Stimulated activated CD4-positive, alpha-beta T cell treated with anti-CD3 and anti-CD28 coated beads, Interleukin-4, amount 100 ng/mL, for 1 hour (primary cell): ENCODE data around the gene MYO9A.

ENCODE experiments used
- DNase-seq: peaks from one replicate; pipeline ENCODE4 v3.0.0-alpha.2; 2020

The MYO9A gene

DNA sequence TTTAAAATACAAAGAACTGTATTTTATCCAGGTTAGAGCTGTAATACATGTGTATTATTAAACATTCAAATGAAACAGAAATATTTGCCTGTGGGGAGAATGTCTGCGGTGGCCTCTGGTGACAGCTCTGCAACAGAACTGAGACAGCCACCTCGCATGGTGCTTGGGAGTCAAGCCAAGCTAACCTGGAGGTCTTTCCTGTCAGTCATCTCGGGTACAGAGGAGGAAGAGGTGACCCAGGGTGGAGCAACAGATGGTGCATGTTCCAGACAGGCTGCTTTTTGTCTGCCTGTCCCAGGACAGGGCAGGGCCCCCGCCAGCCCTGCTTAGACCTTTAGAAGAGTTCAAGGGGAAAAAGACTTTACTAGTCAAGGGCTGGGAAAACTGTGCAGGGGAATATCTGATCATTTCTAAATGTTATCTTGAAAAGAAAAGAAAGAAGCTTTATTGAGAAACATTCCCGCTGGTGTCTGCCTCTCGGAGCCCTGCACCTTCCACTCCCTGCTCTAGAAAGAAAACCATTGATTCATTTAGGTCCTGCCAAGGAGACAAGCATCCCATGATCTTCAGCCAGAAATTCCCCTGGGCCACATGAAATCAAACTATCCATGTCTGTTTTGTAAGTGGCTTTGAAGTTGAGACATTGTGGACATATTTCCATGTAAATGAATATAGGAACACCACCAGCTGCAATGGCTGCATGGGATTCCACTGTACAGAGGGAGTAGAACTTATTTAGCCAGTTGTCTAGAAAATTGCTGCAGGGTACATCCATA is 313.1 kb downstream of the MYO9A start:
- no peak for DNase-seq

DNA sequence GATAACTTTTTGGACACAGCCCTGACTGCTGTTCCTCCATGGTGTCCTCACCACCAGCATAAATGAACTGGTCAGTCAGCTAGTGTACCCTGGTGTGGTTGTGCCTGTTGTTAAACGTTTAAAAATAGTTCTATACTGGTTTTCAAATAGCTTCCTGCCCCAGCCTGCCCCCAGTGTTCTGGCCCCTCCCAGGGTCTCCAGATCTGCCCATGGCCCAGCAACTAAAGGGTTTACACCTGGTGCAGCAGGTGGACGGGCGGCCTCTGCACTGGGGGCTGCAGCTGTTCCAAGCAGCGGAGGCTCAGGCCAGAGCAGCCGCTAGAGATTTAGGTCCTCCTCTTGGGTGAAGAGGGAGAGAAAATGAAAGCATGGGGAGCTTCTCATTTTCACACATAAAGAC is 313.7 kb downstream of the MYO9A start:
- DNase-seq, result no peak

DNA sequence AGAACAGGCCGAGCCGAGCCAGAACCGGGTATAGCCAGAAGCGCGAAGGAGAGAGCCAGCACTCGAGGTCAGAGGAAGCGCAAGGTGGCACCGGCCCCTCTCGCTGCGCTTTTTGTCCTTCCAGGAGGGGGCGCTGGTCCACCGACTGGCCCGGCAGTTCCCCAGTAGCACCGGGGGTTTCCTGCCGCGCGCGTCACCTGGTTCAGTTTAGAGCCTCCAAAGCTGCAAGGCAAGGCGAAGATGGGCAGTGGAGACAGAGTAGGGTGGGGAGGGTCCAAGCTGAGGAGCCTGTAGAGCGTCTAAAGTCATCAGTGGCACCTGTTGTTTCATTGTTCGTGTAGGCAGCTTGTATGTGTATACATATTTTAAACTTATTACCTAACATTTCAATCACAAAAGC is 315.2 kb downstream of the MYO9A start:
- DNase-seq, result peak; percentile 20

DNA sequence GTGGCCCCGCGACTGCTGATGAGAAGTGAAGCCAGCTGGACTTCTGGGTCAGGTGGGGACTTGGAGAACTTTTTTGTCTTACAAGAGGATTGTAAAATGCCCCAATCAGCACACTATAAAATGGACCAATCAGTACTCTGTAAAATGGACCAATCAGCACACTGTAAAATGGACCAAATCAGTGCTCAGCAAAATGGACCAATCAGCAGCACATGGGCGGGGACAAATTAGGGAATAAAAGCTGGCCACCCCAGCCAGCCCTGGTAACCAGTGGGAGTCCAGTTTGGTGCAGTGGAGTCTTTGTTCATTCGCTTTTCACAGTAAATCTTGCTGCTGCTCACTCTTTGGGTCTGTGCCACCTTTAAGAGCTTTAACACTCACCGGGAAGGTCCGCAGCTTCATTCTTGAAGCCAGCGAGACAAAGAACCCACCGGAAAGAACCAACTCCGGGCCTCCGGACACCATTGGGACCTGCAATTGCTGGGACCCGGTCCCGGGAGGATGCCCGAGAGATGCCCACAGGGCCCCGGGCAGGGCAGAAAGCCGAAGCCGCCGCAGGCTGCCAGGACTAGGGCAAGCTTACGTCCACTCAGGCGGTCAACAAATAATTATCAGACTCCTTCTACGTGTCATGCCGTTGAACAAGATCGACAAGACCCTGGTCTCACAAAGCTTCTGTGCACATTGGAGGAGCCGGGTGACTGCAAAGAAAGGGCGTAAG is 315.9 kb downstream of the MYO9A start:
- DNase-seq, result no peak

DNA sequence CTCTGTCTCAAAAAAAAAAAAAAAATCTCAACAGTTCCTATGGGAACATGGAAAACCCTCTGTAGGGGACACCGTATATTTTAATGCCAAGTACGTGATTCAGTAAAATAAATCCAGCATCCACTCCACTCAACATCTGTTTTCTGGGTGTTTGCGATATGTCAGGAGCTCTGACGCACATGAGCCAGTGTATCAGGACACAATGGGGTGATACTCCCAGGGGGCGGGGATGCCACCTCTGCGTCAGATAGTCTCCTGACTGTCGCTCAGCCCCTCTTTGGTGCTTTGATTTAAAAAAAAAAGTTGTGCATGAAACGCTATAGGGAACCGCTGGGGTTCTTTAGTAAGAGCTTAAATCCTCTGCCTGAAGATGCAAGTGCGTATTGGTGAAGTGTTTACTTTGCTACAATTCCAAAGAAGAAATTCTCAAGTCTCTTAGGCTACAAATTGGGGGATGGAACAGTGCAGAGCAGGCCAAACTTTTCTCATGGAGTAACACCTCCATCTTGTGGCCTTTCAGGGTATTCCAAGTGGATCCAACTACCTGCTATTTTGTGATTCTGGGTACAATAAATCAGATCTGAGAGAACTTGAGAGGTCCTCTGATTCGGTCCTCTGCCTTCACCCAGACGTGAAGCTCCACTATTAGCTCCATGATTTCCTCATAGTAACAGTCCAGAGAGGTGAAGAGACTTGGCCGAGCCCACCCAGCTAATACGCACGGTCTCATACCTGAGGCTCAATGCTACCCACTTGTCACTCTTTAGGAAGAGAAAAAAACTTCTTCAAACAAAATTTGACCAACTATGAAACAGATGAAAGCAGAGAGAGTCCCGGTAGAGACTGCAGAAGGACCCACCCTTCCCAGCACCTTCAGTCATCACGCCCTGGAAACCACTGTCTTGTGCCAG is 316.9 kb downstream of the MYO9A start:
- DNase-seq, result no peak

DNA sequence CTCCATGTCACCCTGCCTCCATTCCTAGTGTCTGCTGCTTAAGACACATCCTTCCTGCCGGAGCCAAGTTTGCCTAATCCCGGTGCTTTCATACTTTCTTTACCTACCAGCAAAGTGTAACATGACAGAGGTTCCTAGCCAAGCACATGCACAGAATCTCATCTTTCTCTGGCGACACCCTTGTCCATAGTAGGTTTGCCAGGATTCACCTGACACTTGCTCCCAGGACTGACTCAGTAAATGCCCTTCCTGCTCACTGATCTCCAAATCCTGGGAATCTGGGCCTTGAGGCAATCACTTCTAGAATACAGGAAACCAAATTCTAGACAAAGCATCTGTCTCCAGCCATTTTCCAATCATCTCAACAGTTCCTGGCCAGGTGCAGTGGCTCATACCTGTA is 317.8 kb downstream of the MYO9A start:
- no peak for DNase-seq

DNA sequence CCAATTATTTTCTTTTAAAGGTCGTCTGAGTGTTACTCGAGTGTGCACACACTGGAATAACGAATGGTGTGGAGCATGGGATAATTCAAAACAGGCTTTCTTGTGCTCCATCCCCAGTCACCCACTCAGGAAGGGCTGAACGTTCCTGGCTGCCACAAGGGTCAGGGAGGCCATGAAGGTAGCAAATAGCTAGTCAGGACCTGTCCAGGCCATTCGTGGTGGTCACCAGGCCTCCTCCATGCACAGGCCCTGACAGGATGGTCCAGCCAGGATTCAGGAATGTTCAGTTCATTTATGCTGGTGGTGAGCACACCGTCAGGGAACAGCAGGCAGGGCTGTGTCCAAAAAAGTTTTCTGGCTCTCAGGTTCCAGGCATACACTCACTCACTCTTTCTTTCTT is 319.3 kb downstream of the MYO9A start:
- DNase-seq, result no peak

DNA sequence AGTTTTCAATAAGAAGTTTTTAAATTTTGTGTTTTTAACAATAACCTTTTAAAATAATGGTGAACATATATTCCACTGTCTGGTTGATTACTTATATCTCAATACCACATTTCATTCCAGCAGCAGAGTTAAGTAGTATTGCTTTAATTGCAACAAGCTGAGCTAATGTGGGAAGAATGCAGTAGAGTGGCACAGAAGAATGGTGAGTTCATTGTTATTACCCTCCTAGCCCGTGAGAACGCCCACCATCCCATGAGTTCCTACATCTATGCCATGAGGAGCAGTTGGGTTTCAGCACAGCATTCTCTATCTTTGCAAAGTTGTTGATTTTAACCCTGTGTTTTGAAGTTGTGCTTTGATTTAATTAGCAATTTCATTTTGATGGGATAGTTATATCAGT is 325.4 kb downstream of the MYO9A start:
- no peak for DNase-seq

- DNase-seq, result no peak
Observed at GRCh38 chr15:71791975-71792374, 326.0 kb downstream of the MYO9A start.

GRCh38 chr15:71790081-71790480 is 327.9 kb downstream of the MYO9A start:
- no peak for DNase-seq

DNA sequence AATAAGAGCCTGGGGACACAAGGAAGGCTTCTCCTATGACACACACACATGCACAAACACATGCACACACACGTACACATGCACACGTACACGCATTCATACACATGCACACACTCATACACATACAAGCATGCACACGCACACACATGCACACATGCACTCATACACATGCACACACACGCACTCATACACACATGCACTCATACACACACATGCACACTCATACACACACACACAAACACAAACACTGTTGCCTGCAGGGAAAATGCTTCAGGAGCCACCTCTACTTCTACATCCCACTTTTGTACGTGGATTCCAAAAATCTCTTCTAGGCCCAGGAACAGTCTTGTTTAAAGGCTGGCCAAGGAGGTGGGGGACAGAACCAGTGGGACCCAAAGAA is 328.3 kb downstream of the MYO9A start:
- no peak for DNase-seq

GRCh38 chr15:71788646-71789579 is 329.0 kb downstream of the MYO9A start:
- no peak for DNase-seq

DNA sequence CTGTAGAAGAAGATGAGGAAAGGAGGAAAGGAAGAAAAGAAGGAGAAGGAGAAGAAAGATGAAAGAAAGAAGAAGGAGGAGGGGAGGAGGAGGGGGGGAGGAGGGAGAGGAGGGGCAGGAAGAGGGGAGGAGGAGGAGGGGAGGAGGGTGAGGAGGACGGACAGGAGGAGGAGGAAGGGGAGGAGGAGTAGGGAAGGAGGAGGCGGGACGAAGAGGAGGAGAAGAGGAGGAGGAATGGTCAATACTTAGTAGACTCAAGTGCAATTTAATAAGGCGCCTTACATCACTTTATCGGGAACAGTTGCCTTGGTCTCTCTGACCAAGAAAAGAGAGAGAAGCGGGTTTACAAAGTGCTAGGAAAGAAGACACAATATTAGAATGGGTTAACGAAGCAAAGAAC is 331.3 kb downstream of the MYO9A start:
- DNase-seq, result no peak

- no peak for DNase-seq
Observed at GRCh38 chr15:71785996-71786395, 332.0 kb downstream of the MYO9A start.

GRCh38 chr15:71784719-71785118 is 333.2 kb downstream of the MYO9A start:
- DNase-seq, result peak; percentile 22

DNA sequence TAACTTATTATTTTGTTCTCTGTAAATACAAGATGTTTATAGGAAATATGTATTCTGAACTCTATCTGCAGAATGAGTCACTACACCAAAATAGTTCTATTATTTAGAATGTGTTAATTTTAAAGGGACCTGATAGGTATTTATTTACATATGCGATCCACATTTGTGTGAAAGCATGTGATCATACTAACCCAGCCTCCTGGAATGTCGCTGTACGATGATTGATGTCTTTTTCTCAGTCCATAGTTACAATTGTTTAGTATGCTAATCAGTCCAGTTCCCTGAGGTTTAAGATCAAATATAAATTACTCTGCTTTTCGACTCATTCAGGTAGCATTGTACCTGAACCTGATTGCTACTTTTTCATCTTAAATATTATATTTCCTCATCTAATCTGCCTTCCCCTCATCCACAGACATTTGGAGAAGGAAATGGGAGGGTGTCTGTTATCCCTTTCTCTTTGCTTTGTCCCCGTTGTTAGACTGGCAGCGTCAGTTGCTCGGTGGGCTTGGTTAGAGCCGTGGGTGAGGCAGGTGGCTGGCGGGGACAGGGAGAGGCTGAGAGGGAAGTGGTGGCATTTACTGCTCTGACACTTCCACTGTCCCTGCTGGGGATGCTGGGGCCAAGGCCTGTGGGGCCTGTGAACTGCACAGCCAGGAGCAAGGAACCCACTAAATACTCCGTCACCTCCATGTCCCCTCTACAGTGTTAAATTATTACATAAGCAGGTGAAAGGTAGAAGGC is 335.4 kb downstream of the MYO9A start:
- DNase-seq, result no peak

DNA sequence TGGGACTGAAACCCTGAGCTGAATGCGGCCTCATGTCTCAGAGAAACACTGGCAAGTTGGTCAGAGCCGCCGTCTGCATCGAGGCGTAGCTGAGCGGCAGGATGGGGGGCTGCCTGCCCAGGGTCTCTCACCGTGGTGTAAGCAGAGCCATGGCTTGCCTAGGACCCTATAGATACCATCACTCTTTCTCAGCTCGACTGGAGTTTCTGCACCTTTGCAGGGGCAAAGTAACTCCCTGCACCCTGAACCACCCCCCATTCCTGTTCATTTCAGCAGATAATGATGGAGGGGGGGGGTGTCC is 336.0 kb downstream of the MYO9A start:
- no peak for DNase-seq

GRCh38 chr15:71781179-71781964 is 336.6 kb downstream of the MYO9A start:
- DNase-seq, result no peak

DNA sequence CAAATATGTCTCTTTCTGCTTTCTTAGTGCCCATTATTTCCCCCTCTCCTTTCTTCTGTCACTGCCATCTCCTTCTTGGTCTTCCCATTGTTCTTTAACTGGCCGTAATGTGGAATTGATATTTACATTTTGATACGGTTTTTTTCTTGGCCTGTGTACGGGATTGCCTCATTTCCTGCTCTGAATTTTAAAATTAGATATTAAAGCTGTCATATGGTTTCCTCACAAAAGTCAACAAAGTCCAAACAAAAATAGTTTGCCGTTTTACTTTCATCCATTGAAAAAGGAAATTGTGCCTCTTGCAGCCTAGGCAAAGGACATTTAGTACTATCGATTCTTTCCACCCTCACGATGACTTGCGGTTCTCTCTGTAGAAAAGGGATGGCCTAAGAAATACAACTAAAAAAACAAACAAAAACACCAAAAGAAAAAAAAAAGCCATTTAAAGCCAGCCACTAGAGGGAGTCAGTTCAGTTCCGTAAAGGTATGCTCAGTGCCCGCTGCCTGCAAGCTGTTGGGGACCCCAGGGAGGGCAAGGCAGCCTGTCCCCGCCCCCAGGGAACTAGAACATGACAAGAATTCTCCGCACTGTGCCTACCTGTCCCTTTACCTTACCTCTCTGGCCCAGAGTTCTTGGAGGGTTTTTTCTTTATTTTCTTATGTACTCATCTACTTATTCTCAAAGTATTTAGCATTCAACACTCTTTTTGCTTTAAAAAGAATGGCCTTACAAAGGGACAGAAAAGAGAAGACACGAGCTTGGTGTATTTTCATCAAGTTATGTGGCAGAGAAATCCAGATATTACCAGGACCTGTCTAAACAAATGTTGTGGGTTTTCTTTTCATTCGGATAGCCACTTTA is 337.6 kb downstream of the MYO9A start:
- peak; percentile 27 for DNase-seq
